NAMALWA (cell line): Measurements from ENCODE around the gene ASB16.
A peak's percentile ranks its signal among the peaks of the same experiment; 100 is the strongest.

Experiments used
- DNase-seq: peaks from one replicate; pipeline ENCODE4 v3.0.0-alpha.2; 2015; ENCODE audit warnings: low spot score

ASB16 gene

DNA sequence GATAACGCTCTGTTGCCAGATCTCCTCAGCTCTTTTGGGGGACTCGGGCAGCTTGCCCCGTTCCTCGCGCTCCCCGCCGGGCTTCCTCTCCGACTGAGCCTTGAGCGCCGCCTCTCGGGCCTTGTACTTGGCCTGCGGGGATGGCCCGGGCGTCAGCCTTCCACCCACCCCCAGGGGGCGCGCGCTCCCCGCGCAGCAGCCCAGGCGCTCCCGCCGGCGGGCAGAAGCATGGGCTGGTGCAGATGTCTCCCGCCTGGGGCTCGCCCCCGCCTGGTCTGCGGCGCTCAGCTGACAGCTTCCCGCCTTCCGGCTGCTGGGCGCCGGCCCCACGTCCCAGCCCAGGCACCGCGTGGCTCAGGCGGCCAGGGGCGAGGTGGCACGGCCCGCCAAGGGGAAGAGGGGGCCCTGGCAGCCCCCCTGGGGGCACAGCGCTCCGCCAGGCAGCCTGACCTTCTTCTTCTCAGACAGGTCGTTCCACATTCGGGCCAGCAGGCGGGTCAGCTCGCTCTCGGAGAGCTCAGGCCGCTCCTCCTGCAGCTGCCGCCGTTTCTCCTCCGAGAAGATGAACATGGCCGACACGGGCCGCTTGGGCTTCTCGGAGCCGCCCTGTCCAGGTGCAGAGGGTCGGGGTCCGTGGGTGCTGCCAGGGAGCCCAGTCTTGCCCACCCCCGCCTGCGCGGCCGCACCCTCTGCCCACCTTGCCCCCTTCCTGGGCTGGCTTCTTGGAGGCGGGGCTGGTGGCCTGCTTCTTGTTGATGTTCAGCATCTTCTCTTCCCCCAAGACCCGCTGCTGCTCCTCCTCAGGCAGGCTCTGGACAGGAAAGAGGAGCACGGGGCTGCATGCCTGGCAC lies 40.1 kb downstream of the ASB16 start:
- peak; percentile 94 for DNase-seq

DNA sequence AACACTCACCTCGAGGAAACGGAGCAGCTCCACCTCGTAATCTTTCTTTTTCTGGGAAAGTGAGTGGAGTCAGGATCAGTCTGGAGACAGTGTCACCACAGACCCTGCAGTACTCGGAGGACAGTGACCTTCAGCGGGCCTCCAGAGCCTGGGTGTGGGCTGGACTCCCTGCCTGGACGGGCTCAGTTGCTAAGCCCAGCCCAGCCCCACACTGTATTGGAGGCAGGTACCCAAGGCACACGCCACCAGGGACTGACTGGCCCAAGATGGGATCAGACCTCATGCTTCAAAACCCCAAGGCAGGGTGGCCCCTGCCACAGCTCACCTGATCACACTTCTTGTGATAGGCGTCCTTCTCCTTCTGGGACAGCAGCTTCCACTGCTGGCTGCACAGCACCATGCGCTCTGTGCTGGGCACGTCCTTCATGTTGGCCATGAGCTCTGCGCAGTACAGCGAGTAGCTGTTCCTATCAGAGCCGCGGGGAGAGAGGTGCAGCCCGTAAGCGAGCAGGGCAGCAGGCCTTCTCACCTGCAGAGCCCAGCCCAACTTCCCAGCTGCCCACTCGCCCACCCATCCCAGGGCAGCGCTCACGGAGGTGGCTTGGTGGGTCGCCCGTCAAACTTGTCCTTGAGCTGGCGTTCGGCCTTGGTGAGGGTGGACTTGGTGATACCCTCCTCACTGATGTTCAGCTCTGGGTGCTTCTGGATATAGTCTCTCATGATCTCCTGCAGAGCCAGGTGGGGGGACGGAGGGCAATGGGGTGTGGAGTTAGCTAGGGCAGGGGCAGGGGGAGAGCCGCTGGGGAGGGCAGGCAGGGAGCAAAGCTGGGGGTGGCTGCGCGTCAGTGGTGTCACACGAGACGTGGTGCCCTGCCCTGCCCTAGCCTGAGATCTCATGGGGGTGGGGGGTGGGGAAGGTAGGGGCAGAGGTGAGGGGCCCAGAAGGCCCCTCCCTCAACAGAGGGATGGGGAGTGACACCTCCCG lies 41.1 kb downstream of the ASB16 start:
- no peak for DNase-seq

DNA sequence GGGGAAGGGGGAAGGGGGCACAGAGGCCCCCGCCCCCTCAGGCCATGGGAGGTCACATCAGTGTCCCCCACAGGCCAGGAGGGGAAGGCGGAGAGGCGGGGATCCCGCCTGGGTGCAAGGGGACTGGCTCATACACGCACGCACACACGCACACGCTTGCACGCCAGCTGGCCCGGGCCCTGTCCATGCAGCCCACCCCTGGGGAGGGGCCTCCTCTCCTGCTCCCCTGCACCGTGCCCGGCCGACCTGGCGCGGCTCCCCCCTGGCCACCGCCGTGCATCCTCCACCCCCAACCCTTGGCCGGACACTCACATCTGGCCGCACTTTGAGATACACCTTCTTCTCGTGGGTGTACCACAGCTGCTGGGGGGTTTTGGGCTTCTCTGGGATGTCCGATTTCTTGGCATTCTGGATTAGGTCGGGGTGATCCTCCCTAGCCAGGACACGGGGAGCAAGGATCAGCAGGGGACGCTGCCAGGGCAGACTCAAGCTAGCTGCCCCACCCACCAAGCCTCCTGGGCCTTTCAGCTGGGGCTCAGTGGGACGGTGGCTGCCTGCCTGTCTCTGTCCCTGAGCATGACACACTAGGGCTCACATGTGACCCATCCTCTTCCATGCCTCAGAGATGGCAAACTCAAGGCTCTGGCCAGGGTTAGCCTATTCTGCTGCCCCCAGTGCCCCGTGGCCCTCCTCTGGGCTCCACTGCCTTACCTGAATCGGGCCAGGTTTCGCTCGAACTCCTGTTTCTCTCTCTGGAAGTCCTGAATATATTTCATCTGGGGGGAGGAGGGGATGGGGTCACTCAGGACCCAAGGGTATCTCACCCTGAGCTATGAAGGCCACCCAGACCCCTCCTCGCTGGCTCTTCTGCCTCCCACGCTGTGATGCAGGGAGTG lies 42.3 kb downstream of the ASB16 start:
- no peak for DNase-seq

DNA sequence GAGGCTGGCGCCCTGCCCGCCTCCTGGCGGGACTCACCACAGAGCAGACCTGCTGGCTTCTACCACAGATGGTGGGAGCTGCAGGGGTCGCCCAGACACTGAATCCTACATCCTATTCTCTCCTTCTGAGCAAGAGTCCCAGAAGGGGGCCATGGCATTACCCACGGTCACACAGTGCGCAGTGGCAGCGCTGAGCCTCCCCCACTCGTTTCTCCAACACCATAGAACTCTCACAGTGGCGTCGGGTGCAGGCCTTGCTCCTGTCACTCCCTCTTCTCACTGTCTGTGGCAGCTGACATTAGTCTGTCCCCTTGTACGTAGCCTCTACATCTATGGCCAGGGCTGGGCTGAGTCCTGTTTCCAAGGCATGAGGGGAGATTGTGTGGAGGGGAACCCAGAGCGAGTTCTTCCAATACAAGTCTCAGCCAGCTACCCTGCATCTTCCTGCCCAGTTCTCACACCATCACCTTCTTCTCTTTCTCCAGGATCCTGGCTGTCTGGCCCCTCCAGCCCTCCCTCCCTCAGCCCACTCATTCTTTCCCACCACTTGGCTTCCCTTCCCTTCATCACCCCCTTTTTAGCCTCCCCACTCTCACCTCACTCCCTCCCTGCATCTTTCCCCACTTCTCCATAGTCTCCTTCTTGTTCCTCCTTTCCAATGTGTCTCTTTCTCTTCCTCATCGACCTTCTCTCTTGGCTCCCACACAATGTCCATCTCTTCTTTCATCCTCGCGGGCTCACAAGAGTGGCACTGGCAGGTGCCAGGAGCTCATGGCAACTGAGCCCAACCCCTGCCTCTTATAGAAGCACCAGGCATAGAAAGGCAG lies 43.1 kb downstream of the ASB16 start:
- no peak for DNase-seq

DNA sequence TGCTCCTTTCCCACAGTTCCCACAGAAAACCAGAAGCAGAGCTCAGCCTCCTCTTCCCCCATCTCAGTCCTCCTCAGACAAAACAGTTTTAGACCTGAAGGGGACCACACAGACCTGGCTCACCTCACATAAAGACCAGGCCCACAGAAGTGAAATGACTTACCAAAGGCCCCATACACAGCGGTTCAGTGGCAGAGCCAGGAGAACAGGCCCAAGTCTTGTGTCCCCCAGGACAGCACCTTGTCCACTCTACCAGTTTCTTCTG lies 43.7 kb downstream of the ASB16 start:
- no peak for DNase-seq

DNA sequence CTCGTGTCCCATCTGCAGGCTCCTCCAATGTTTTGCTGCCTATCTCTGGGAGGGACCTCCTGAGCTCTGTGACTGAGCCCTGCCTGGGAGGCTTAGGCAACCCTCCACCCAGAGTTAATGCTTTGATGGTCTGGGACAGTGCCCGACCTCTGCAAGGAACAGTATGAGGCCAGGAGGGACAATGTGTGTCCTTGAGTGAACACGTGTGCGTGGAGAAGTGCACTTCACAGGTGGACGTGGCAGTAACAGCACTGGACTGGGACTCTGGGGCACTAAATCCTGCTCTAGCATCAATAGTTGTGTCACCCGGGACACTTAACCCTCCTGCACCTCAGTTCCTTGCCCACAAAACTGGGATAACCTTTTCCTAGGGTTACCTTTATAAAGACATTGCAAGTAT lies 44.4 kb downstream of the ASB16 start:
- DNase-seq, result no peak

DNA sequence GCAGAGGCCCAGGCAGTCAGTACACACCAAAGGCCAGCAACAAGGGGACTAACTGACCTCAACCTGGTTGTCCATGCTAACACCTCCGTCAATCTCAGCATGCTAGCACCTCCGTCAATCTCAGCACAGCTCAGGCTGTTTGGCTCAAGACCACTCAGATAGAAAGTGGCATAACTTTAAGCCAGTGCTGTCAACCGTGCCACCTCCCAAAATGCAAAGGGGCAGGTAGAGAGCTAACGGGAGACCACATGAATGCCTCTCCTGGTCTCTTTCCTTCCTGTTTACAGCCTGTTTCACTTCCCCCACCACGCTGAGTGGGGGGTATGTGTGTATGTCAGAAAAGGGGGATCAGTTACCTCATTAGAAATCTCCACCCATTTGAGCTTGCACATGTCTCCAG lies 45.7 kb downstream of the ASB16 start:
- peak; percentile 73 for DNase-seq

DNA sequence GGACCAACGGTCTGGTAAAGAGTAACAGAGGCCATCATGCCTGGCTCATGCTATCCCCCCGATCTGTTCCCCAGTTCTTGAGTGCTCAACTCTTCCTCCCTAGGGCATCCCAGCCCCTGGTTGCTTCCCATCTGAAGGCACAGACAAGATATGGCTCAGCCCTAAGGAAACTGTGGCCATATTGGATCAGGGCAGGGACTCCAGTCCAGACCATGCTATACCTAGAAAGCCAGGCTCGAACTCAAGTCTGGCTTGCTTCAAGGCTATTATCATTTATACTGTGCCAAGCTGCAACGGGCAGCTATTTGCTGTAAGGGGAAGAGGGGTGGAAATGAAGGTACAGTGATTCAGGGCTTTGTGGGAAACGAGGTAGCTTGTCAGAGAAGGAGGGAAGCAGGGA lies 46.2 kb downstream of the ASB16 start:
- DNase-seq, result peak; percentile 49

DNA sequence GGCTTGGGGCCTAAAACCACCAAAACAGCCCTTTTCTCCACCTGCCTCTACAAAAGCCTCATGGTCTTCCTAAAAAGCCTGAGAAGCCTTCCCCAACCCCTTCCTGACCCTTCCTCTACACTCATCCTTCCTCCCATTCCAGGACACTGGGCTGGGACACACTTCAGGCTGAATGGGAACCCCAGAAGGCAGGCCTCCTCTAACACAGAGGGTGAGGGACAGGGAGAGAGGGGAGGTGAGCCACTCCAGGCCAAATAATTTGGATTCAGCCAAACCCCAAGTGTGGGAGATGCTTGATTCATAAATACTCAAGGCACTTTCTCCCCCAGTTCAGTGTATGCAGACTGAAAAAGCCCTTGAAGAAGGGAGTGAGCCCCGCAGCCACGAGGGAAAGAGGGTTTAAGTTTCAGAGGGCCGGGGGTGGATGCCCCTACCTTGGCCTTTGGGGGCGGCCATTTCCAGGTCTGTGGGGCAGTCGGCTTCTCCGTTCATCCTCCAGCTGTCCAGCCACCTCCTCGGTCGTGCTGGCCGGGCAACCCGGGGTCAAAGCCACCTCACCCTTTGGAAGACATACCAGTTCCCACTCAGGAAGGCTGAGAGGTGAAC lies 47.3 kb downstream of the ASB16 start:
- peak; percentile 54 for DNase-seq

DNA sequence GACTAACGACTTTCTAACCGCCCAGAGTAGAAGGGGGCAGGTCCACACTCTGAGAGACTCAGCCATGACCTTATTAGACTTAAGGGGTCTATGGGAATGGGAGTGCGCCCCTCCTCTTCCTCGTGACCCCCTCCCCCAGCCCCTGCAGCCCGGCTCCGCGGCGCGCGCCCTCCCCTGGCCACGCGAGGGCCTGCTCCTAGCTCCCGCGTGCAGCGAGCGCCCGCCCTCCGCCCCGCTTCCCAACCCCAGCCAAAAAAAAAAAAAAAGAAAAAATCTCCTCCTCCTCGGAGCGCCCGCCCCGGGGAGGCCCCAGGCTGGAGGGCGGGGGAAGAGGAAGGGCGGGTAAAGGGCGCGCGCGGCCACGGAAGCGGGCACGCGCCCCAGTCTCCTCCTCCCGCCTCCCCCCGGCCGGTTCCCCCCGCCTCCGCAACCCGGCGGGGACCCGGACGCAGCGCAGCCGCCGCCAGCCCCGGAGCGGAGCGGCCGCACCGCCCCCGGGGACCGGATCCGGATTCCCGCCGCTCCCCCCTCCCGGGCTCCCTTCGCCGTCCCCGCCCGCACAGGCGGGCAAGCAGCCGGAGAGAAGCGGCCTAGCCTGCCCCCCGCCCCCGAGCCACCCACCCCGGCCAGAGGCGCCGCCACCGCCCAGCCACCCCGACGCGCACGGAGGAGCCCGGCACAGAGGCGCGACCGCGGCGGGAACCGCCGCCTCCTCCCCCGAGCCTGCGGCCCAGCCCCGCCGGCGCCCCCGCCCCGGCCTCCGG lies 48.0 kb downstream of the ASB16 start:
- DNase-seq, result peak; percentile 91

DNA sequence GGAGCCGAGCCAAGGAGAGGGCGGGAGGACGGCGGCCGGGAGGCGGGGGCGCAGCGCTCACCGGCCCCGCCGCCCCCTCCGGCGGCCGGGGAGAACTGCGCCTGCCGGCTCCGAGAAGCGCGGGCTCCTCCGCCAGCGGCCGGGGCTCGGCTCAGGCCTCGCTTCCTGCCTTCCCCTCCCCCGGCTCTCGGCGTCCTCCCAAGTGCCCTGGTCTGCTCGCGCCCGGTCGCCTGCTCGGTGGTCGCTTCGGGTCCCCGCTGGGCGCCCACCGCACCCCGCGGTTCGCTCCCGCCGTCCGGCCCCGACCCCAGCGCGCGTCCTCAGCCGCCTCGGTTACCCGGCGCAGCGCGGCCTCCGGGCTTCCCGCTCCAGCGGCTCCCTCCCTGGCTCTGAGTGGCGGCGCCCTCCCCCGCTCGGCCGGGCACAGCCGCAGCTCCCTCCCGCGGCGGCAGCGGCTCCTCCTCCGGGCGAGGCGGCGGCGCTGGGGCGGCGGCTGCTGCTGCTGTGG lies 48.7 kb downstream of the ASB16 start:
- peak; percentile 81 for DNase-seq

DNA sequence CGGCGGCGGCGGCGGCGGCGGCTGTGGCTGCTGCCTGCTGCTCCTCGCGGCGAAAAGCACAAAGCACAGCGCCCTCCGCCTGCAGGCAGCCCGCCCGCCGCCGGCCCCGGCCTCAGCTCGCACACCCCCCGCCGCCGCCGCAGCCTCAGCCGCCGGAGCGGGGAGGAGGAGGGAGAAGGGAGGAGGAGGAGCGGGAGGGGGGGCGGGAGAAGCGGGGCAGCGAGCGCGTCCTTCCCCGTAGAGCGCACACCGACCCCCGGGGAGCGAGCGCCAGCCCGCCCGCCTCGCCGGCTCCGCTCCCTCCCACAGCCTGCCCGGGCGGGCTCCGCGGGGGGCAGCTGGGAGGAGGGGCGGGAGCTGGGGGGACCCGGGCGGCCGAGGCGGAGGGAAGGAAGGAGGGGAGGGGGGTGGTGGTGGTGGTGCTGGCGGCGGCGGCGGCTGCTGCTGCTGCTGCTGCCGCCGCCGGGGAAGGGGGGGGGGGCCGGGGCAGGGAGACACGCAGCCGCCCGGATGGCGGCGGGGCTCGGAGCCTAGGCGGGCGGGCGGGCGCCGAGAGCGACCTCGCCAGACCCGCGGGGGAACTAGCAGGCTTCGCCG lies 49.2 kb downstream of the ASB16 start, which contains the start of gene UBTF:
UBTF (minus strand) TSS at position 60 of the 597 bp plus-strand sequence. CDS start 1,446 bp downstream, outside the sequence.
- peak; percentile 70 for DNase-seq

DNA sequence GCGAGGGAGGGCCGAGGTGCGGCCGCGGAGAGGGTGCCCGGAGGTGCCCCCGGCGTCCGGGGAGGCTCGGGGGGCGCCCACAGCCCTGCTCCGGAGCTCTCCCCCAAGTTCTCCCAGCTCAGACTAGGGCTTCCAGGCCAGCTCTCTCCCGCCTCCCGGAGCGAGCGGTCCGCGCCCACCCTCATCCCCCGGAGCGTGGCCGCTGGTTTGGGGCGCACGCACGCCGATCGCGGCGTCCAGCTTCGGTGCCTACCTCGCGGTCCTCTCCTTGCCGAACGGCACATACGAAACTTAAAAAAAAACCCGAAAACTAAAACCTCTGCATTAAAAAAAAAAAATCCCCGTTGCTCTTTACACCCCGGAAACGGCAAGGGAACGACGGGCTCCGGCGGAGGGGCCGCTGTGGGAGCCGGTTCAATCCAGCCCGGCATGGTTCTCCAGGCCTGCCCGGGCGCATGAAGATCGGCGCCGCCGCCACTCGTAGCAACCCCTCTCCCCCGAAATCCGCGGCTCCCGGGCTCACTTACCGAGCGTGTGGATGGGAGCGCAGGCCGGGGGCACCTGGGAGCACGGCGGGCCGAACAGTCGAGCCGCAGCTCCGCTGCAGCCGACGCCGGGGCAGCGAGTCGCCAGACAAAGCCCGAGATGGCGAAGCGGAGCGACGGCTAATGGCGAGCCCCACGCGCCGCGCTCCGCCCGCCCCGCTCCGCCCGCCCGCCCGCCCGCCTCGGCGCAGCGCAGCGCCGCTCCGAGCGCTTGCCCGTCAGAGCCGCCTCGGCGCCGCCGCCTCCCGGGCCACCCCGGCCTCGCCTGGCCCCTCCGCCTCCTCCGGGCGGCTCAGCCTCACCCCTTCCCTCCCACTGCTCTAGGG lies 49.9 kb downstream of the ASB16 start:
- DNase-seq, result peak; percentile 58

DNA sequence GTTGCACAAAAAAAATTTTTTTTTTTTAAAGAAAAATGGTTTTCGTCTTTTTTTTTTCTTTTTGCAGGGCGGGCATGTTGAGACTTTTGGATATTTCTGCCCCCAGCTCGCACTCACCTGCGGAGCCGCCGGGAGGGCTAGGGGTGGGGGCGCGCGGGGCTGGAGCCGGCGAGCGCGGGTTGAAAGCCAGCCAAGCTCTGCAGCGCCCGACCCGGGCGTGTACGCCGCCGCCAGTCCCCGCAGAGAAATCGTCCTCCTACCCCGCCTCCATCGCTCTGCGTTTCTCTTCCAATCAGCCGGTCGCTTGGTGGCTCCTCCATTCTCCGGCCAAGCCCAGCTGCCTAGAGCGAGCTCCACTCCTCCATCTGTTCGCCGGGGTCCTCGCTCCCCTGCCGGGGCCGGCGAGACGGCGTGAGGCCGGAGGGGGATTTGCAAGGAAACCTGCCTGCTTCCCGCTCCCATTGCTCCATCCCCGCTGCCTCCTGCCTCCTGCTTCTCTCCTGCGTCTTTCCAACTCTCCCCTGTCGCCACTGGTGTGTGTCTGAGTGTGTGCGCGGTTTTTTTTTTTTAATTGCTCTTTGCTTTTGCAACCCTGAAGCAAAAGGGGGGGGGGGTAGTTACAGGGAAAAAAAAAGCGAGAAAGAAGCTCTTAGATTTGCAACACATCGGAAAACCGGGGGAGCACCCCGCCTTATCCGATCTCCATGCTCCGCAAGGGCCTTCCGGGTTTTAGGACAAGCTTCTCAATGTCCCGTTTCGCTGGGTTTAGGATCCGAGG lies 50.8 kb downstream of the ASB16 start:
- DNase-seq, result peak; percentile 88

DNA sequence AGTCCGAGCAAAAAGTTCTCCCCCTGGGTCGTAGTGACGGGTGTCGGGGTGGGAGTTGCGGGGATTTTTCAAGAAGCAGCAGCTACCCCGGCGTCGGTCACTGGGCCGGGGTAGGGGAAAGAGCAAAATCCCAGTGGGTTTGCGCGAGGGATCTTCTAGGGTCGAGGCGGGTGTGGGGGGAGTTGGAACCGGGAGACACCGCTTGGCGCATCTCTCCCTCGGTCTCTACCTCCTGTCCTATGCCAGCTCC lies 51.3 kb downstream of the ASB16 start:
- no peak for DNase-seq

DNA sequence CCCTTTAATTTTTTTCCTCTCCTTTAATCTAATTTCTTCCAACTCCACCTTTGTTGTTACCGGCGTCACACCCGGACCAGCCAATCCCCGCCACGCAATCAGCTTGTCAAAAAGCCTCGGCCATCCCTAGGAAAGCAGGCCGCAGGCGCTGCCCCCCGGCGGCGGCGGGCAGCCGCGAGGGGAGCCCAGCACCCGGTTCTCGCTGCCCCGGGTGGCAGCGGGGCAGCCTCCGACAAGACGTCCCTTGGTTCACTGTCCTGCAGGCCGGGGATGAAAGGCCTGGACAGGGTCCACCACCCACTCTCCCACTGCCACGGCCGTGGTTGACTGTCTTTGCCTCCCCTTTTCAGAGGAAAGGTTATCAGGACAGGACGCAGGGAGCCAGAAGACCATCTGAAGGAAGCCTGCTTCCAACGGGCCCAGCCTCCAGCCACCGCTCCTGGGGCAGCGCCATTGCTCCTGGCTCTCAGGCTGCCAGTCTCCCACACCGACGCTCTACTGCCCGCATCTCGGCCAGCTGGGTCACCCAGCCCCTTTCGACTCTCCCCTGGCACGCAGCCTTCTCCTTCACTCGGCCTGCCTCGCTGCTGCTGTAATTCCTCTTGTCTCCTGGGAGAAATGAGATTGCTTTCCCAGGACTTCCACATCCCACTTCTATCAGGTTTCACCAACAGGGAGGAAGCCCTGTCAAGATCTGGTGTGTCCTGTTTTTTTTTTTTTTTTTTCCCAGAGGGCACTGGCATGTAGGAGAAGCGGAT lies 51.8 kb downstream of the ASB16 start:
- peak; percentile 33 for DNase-seq

DNA sequence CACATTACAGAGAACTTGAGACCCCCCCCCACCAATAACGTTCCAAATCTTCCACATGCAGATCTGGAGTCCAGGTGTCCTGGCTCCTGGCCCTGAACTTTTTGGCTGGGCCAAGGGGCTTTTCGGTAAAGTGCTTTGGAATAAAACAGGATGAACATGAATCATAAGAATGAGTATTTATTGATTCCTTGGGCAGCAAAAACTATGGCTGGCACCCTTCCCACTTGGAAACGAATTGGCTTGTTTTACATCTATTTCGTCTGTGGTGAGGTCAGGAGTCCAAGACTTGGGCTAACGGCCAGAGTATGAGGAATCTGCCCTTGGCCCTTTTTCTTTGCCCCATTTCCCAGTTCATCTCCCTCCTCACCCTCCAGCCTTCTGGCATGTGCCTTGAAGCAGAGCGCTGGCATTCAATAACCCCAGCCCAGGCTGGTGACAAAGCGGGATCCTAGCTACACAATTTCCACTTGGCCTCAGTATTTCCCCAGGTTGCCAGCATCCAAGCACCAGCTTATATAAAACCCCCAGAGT lies 53.1 kb downstream of the ASB16 start:
- DNase-seq, result no peak
